ENCODE results near the gene ACADL.

- no peak for TF ChIP-seq CTCF (IDR thresholded peaks at IDR 0.05)
- TF ChIP-seq EP300 (IDR thresholded peaks at IDR 0.05): no peak
- TF ChIP-seq POLR2AphosphoS5 (IDR thresholded peaks at IDR 0.05): no peak
Measured at GRCh38 chr2:210259687-210260086, 34.4 kb upstream of the ACADL start.

Measured in gastroesophageal sphincter (tissue), 3 donors.